GM21717 (cell line): ENCODE results near the gene PPP1R8.

ENCODE experiments used
- ATAC-seq: cut with Tn5 transposase; IDR thresholded peaks from one replicate; pipeline ENCODE4 v1.9.1; 2021; ENCODE audit warnings: mild to moderate bottlenecking, moderate library complexity; ENCODE audit not compliant: unreplicated experiment

The PPP1R8 gene

GRCh38 chr1:27887215-27888021, 56.8 kb downstream of the PPP1R8 start:
- no peak for ATAC-seq

GRCh38 chr1:27889506-27889905, 58.9 kb downstream of the PPP1R8 start:
- no peak for ATAC-seq

DNA sequence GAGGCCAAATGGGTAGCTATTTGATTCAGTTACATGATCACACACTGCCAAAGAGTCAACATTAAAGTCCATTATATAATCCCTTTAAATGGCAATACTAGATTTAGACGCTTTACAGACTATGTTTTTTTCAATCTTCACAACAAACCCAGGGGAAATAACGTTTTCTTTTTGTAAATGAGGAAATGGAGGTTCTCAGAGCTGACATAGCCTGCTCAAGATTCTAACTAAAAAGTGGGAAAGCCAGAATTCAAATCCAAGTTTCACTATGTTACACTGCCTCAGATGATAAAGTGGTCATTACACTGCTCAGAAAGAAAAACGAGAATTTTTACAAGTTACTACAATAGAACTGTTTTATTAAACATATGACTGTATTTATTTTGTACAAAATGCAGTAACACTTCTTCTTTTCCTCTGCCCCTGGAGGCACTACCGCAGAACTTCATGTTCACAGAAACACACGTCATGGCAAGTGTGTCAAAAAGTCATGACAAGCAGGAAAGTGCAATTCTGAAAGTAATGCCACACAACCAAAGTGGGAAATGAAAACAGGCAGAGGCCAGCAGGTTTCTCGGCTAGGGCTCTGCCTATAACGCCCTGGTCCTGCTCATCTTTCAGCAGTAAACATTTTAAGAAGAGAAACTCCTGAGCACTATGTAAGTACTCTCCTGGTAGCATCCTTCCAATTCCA, 60.8 kb downstream of the PPP1R8 start:
- ATAC-seq, result no peak

DNA sequence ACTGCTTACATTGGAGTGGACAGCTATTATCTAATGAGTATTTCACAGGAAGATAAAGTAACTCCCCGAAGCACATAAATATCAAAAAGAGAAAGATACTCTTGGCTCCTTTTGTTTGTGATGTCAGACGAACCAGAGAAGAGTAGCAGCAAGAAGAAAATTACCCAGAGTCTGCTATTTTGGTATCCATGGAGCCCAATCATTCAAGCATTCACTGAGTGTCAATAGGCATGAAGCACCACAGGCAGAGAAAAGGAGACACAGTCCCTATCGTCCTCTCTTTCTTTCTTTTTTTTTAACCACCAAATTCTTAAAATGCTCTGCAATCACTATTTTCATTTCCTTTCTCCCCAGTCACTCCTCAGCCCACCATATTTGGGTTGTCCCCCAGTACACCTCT, 63.9 kb downstream of the PPP1R8 start:
- no peak for ATAC-seq
